ENCODE data around the gene DCAF8L2.
"Not testable (repeated sequence)": the region's sequence is repeated elsewhere in the genome, so short reads cannot be mapped to it uniquely, and the experiment has no call there.

Gene DCAF8L2

GRCh38 chrX:27683566-27684208 lies 93.5 kb downstream of the DCAF8L2 start:
- DNase-seq (ENCODE audit: low read depth); in situ Hi-C loops (cut with HindIII; ENCODE audit: low sequenced_read_pairs); H3K4me3 ChIP-seq (ENCODE audit: low read depth, low read length): not testable (repeated sequence)
- TF ChIP-seq, protein P1, sequence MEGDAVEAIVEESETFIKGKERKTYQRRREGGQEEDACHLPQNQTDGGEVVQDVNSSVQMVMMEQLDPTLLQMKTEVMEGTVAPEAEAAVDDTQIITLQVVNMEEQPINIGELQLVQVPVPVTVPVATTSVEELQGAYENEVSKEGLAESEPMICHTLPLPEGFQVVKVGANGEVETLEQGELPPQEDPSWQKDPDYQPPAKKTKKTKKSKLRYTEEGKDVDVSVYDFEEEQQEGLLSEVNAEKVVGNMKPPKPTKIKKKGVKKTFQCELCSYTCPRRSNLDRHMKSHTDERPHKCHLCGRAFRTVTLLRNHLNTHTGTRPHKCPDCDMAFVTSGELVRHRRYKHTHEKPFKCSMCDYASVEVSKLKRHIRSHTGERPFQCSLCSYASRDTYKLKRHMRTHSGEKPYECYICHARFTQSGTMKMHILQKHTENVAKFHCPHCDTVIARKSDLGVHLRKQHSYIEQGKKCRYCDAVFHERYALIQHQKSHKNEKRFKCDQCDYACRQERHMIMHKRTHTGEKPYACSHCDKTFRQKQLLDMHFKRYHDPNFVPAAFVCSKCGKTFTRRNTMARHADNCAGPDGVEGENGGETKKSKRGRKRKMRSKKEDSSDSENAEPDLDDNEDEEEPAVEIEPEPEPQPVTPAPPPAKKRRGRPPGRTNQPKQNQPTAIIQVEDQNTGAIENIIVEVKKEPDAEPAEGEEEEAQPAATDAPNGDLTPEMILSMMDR (IDR thresholded peaks at IDR 0.05; ENCODE audit: low read depth, low read length, missing control alignments) = peak; percentile 44

DNA sequence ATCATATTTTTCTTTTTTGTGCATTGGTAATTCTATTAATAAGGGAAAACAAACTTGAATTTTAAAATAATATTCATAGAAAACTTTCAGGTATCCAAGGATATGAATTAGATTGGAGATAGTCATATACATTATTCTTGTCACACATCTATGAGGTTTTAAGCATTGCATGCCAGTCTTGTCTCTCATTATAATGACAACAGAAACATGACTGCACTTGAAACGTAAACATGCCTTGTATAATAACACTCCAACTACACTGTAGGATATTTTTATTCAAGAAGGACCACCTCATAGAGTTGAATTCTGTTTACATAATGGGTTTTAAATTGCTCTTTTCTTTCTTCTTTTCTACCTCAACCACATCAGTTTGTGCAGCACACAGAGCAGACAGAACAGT lies 104.5 kb downstream of the DCAF8L2 start:
- no peak for DNase-seq (ENCODE audit: low read depth)
- H3K4me3 ChIP-seq (ENCODE audit: low read depth, low read length) = no peak overlapping the region
- in situ Hi-C loops (cut with HindIII; ENCODE audit: low sequenced_read_pairs) = no loop called here
- TF ChIP-seq, protein P1 (IDR thresholded peaks at IDR 0.05; ENCODE audit: low read depth, low read length, missing control alignments) = no peak

- in situ Hi-C loops (cut with HindIII; ENCODE audit: low sequenced_read_pairs) = no loop called here
- TF ChIP-seq, protein P1 (IDR thresholded peaks at IDR 0.05; ENCODE audit: low read depth, low read length, missing control alignments) = no peak
- no peak overlapping the region for H3K4me3 ChIP-seq (ENCODE audit: low read depth, low read length)
- no peak for DNase-seq (ENCODE audit: low read depth)
Measured at GRCh38 chrX:27706526-27706925, 116.4 kb downstream of the DCAF8L2 start.

- no peak overlapping the region for H3K4me3 ChIP-seq (ENCODE audit: low read depth, low read length)
- in situ Hi-C loops (cut with HindIII; ENCODE audit: low sequenced_read_pairs) = no loop called here
- TF ChIP-seq, protein P1 (IDR thresholded peaks at IDR 0.05; ENCODE audit: low read depth, low read length, missing control alignments) = no peak
- no peak for DNase-seq (ENCODE audit: low read depth)
Measured at GRCh38 chrX:27715610-27716009, 125.5 kb downstream of the DCAF8L2 start.

DNA sequence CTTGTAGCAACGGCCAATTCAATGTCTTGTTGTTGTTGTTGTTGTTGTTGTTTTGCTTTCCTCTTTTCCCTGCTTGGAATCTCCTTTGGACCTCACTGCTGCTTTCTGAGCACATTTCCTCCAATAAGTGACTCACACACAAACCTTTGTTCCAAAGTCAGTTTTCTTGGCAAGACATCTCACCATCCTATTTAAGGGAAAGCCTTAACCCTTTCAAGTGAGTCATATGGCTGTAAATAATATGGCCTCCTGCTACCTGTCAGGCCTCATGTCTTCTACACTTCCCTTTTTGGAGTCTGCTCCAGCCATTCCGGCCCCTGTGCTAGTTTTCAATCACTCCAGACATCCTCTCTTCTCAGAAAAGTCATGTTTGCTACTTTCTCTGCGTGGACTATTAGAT lies 138.1 kb downstream of the DCAF8L2 start:
- in situ Hi-C loops (cut with HindIII; ENCODE audit: low sequenced_read_pairs) = no loop called here
- H3K4me3 ChIP-seq (ENCODE audit: low read depth, low read length) = no peak overlapping the region
- TF ChIP-seq, protein P1 (IDR thresholded peaks at IDR 0.05; ENCODE audit: low read depth, low read length, missing control alignments) = no peak
- DNase-seq (ENCODE audit: low read depth) = peak; percentile 33

DNA sequence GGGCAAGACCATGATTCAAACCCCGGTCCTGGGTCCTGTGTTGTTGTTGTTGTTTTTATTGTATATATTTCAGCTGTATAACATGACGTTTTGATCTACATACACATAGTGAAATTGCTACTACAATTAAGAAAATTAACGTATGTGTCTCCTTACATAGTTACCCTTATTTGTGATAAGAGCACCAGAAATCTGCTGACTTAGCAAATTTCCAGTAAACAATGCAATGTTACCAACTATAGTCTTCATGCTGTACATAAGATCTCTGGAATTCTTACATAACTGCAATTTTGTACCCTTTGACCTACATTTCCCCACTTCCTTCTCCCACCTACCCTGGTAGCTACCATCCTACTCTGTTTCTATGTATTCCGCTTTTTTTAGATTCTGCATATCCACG lies 141.8 kb downstream of the DCAF8L2 start:
- TF ChIP-seq, protein P1 (IDR thresholded peaks at IDR 0.05; ENCODE audit: low read depth, low read length, missing control alignments) = no peak
- in situ Hi-C loops (cut with HindIII; ENCODE audit: low sequenced_read_pairs) = no loop called here
- no peak for DNase-seq (ENCODE audit: low read depth)
- H3K4me3 ChIP-seq (ENCODE audit: low read depth, low read length) = no peak overlapping the region

All from astrocyte of the cerebellum (primary cell).